HCT116 (cell line): ENCODE data around the gene APBA2. TPM values are rescaled to one million over a fixed set of nuclear protein-coding genes. Genes with fewer than 3 reads are reported as not detected.

Source experiments
- ATAC-seq: fragments of 200-7000 bp; cut with Tn5 transposase; 2 replicates; pipeline ENCODE4 v1.9.1; 2020; ENCODE audit warnings: mild to moderate bottlenecking, moderate library complexity
- BruUV-seq: library from RNA; stranded (reverse); fragments of 400-500 nt; replicated peaks from 2 replicates; lab custom pipeline; 2021; lab: Mats Ljungman, UMichigan
- CTCF ChIA-PET: fragments of 300-600 bp; sonication (Branson Sonifier 250); formaldehyde crosslinking; loops from one replicate; lab custom pipeline; 2021; ENCODE audit warnings: antibody characterized with exemption; lab: Charles Lee
- POLR2A ChIA-PET: fragments of 300-600, 350-600 bp; sonication (Branson Sonifier 250); formaldehyde crosslinking; loops from one replicate; lab custom pipeline; 2021; ENCODE audit warnings: antibody characterized with exemption; lab: Charles Lee
- RAD21 ChIA-PET, 2 experiments: fragments of 300-600 bp; sonication (Branson Sonifier 250); formaldehyde crosslinking; loops; one replicate each; lab custom pipeline; 2023; ENCODE audit warnings: low total read pairs in 2 of 2; ENCODE audit not compliant: uncharacterized antibody in 2 of 2, unreplicated experiment in 2 of 2, low non-redundant PET in 1 of 2; lab: Charles Lee
- DNase-seq: peaks from one replicate; pipeline ENCODE4 v3.0.0-alpha.2; 2010; ENCODE audit warnings: low read depth, low spot score
- H2AFZ ChIP-seq: fragments of 200-600 bp; shearing (Covaris generic), sonication (generic); 2 replicates; pipeline ENCODE4 v1.6.1; 2017; ENCODE audit warnings: low read depth, mixed run types, mixed read lengths, antibody characterized with exemption, low read length; ENCODE audit not compliant: poor library complexity, severe bottlenecking
- H3K27ac ChIP-seq: 2 replicates; pipeline ENCODE4 v1.5.1; 2012; ENCODE audit warnings: low read depth, low read length
- H3K27me3 ChIP-seq: fragments of 200-600 bp; sonication (generic); 2 replicates; pipeline ENCODE4 v1.6.1; 2016; ENCODE audit warnings: mixed run types, low read length, mixed read lengths; ENCODE audit not compliant: insufficient read depth
- H3K36me3 ChIP-seq, 2 experiments: fragments of 200-500 bp in 1 of 2; fragments of 200-600 bp in 1 of 2; sonication (Bioruptor generic) in 1 of 2; sonication (generic) in 1 of 2; 2 replicates each; pipeline versions ENCODE4 v1.5.1 to v1.6.1; 2014 to 2016; ENCODE audit warnings: low read length in 2 of 2, inconsistent platforms in 1 of 2, mixed read lengths in 1 of 2, mixed run types in 1 of 2; ENCODE audit not compliant: insufficient read depth in 2 of 2, control insufficient read depth in 1 of 2
- H3K4me1 ChIP-seq, 2 experiments: fragments of 200-600 bp in 1 of 2; sonication (generic) in 1 of 2; 2 replicates each; pipeline versions ENCODE4 v1.5.1 to v1.6.1; 2012 to 2017; ENCODE audit warnings: low read length in 2 of 2, inconsistent platforms in 1 of 2, mild to moderate bottlenecking in 1 of 2, mixed read lengths in 1 of 2, mixed run types in 1 of 2, moderate library complexity in 1 of 2; ENCODE audit not compliant: insufficient read depth in 2 of 2, control insufficient read depth in 1 of 2
- H3K4me2 ChIP-seq: fragments of 200-600 bp; sonication (generic); 2 replicates; pipeline ENCODE4 v1.6.1; 2017; ENCODE audit warnings: mixed run types, low read length, mixed read lengths
- H3K4me3 ChIP-seq, 2 experiments: fragments of 200-600 bp in 1 of 2; sonication (generic) in 1 of 2; replicated peaks in 1 of 2; 2 replicates each; pipeline ENCODE4 v1.5.1; 2011 to 2016; ENCODE audit warnings: low read length in 2 of 2, control low read depth in 1 of 2, low read depth in 1 of 2, mild to moderate bottlenecking in 1 of 2, mixed read lengths in 1 of 2, mixed run types in 1 of 2
- H3K79me2 ChIP-seq: fragments of 200-600 bp; sonication (generic); 2 replicates; pipeline ENCODE4 v1.6.1; 2017; ENCODE audit warnings: mild to moderate bottlenecking, mixed run types, low read length, moderate library complexity, mixed read lengths; ENCODE audit not compliant: insufficient read depth
- H3K9ac ChIP-seq: fragments of 200-600 bp; sonication (generic); 2 replicates; pipeline ENCODE4 v1.6.1; 2016; ENCODE audit warnings: low read length, mixed read lengths
- H3K9me2 ChIP-seq: fragments of 200-600 bp; sonication (generic), shearing (Covaris generic); 2 replicates; pipeline ENCODE4 v1.6.1; 2017; ENCODE audit warnings: mixed run types, mild to moderate bottlenecking, moderate library complexity; ENCODE audit not compliant: insufficient read depth
- H3K9me3 ChIP-seq, 2 experiments: fragments of 200-500 bp in 1 of 2; fragments of 200-600 bp in 1 of 2; sonication (Bioruptor generic) in 1 of 2; sonication (generic) in 1 of 2; 2 replicates each; pipeline ENCODE4 v1.6.1; 2014 to 2017; ENCODE audit warnings: low read length in 2 of 2, mixed read lengths in 2 of 2, inconsistent platforms in 1 of 2, low read depth in 1 of 2, mild to moderate bottlenecking in 1 of 2, mixed run types in 1 of 2, moderate library complexity in 1 of 2; ENCODE audit not compliant: control insufficient read depth in 1 of 2, insufficient read depth in 1 of 2
- H4K20me1 ChIP-seq: fragments of 200-600 bp; sonication (generic), shearing (Covaris generic); 2 replicates; pipeline ENCODE4 v1.6.1; 2017; ENCODE audit warnings: mixed run types, mild to moderate bottlenecking, moderate library complexity; ENCODE audit not compliant: insufficient read depth
- CBX3 ChIP-seq: IDR thresholded peaks from 2 replicates; pipeline ENCODE4 v1.6.1; 2012; ENCODE audit warnings: low read depth
- CEBPB ChIP-seq: IDR thresholded peaks from 2 replicates; pipeline ENCODE4 v1.6.1; 2012; ENCODE audit warnings: low read depth
- EZH2 ChIP-seq: fragments of 200-600 bp; sonication (generic); IDR thresholded peaks from 2 replicates; pipeline ENCODE4 v1.6.1; 2017; ENCODE audit warnings: antibody characterized with exemption, mixed run types
- FOSL1 ChIP-seq: IDR thresholded peaks from 2 replicates; pipeline ENCODE4 v1.6.1; 2012; ENCODE audit warnings: low read depth
- JUND ChIP-seq: IDR thresholded peaks from 2 replicates; pipeline ENCODE4 v1.6.1; 2012
- POLR2A ChIP-seq: IDR thresholded peaks from 2 replicates; pipeline ENCODE4 v1.7.0; 2011; ENCODE audit warnings: borderline replicate concordance; ENCODE audit not compliant: insufficient read depth, insufficient read length; ENCODE audit errors: extremely low read depth
- RAD21 ChIP-seq: IDR thresholded peaks from 2 replicates; pipeline ENCODE4 v1.6.1; 2012; ENCODE audit warnings: low read depth, mild to moderate bottlenecking
- REST ChIP-seq: IDR thresholded peaks from 2 replicates; pipeline ENCODE4 v1.6.1; 2012; ENCODE audit warnings: low read depth
- SP1 ChIP-seq: IDR thresholded peaks from 2 replicates; pipeline ENCODE4 v1.6.1; 2012; ENCODE audit warnings: low read depth
- SRF ChIP-seq: IDR thresholded peaks from 2 replicates; pipeline ENCODE4 v1.6.1; 2012; ENCODE audit warnings: low read depth
- TCF7L2 ChIP-seq: IDR thresholded peaks from 2 replicates; pipeline ENCODE4 v1.7.0; 2011; ENCODE audit warnings: borderline replicate concordance, inconsistent platforms; ENCODE audit not compliant: insufficient read depth, insufficient read length; ENCODE audit errors: extremely low read depth
- ZNF274 ChIP-seq: fragments of 200-500 bp; sonication (Bioruptor generic); IDR thresholded peaks from 2 replicates; pipeline ENCODE4 v1.6.1; 2014; ENCODE audit warnings: mild to moderate bottlenecking, low read depth, low read length, inconsistent platforms
- intact Hi-C: fragments of 100-400 bp; cut with micrococcal nuclease; formaldehyde crosslinking; loops from 2 replicates; pipeline ENCODE4 v1.10.0; 2022
- total RNA-seq: library from RNA; stranded (reverse); gene quantifications from one replicate; pipeline ENCODE4 v1.2.1, GENCODE V29; 2021; ENCODE audit not compliant: unreplicated experiment
- TF ChIP-seq, protein P1 (sequence below): IDR thresholded peaks from 2 replicates; pipeline ENCODE4 v1.6.1; 2012

APBA2 gene
- total RNA-seq, 1 experiment from 2014 or later = 0.47 TPM

GRCh38 chr15:28895146-28895545, 9.4 kb downstream of the APBA2 start:
- TF ChIP-seq CEBPB (no peak), SRF (no peak), CBX3 (no peak), FOSL1 (no peak), JUND (no peak), TCF7L2 (no peak), REST (no peak), EZH2 (no peak), POLR2A (no peak), RAD21 (no peak), ZNF274 (no peak), SP1 (no peak)
- TF ChIP-seq, protein P1, sequence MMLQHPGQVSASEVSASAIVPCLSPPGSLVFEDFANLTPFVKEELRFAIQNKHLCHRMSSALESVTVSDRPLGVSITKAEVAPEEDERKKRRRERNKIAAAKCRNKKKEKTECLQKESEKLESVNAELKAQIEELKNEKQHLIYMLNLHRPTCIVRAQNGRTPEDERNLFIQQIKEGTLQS = no peak
- H3K9ac ChIP-seq = no peak overlapping the region
- H3K4me2 ChIP-seq = no peak overlapping the region
- H3K4me3 ChIP-seq = no peak overlapping the region
- no peaks in the 10 kb centered on the region for H3K9me2 ChIP-seq
- ChIA-PET CTCF (no interaction called here), RAD21 (no interaction called here), POLR2A (no interaction called here)
- intact Hi-C loops = no loop called here
- H4K20me1 ChIP-seq = no peaks in the 10 kb centered on the region
- BruUV-seq = no TSS peak
- DNase-seq (no peak), ATAC-seq (no peak)
- no peaks in the 10 kb centered on the region for H3K9me3 ChIP-seq
- H3K27me3 ChIP-seq = no peaks in the 10 kb centered on the region
- peaks cover 2 to 7% of the 10 kb centered on the region in 2 experiments; a peak in 3 of 4 replicates for H3K4me1 ChIP-seq
- no peak overlapping the region for H2AFZ ChIP-seq
- no peak overlapping the region for H3K27ac ChIP-seq
- no peaks in the 10 kb centered on the region for H3K79me2 ChIP-seq
- no peaks in the 10 kb centered on the region for H3K36me3 ChIP-seq
